ENCODE measurements around the gene ARG2. TPM values are rescaled to one million over a fixed set of nuclear protein-coding genes. Genes with fewer than 3 reads are reported as not detected.

Gene ARG2
- total RNA-seq, 1 donor from 2014 or later = 49.0 TPM

- DNase-seq = no peak
These were observed 21.8 kb downstream of the ARG2 start for GRCh38 chr14:67641480-67641879.

DNA sequence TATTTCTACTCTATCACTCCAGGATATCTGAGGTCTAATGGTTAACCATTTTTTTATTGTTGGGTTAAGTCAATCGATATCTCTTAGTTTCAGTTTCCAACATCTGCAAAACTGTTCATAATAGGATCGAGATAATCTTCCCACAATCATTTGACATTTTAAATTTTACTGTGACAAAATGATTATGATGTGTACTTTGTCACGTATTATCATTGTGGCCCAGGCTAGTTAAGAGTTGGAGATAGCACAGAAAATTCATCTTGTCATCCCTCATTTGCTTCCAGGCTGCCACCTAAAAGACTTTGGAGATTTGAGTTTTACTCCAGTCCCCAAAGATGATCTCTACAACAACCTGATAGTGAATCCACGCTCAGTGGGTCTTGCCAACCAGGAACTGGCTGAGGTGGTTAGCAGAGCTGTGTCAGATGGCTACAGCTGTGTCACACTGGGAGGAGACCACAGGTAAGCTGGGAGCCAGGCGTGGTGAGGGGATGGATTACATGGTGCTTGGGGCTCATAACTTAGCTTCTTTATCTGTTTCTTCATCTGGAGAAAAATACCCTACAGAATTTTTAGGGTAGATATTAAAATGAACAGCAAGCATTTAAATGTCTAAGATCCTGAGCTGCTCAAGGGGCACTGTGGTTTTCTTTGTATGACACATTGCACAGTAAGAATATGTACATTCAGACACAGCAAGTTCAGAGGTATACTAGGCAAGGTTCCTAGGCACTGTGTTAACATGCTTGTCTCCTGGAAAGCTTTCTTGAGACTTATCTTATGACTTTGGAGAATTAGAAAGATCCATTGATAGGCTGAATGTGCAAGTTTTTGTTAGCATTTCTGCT is 22.4 kb downstream of the ARG2 start:
- no peak for DNase-seq

GRCh38 chr14:67643713-67644112 is 24.0 kb downstream of the ARG2 start:
- no peak for DNase-seq

DNA sequence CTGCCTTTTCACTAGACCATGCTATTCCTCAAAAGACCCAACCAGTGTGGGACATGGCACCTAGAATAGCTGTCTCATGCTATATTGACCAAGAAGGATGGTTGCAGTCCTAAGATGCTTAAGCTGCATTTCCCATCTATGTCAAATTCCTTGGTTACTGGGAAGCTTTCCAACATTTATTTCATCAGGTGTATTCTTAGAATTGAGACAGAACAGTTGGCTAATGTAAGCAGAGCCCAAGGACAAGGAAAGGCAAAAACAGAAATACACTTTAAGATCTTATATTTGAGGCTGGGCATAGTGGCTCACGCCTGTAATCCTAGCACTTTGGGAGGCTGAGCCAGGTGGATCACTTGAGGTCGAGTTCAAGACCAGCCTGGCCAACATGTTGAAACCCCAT is 24.7 kb downstream of the ARG2 start:
- no peak for DNase-seq

DNA sequence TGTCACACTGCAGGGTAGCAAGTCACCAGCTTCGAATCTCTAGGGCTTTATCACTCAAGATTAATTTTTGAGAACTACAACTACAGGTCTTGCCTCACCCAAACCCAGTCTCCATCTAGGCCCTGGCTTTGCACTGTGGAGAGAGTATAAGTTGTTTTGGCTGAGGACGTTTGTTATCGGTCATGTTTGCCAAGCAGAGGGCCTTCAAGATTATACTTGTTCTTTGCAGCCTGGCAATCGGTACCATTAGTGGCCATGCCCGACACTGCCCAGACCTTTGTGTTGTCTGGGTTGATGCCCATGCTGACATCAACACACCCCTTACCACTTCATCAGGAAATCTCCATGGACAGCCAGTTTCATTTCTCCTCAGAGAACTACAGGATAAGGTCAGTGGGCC is 25.7 kb downstream of the ARG2 start:
- no peak for DNase-seq

- DNase-seq = no peak
These were observed 26.4 kb downstream of the ARG2 start for GRCh38 chr14:67646131-67646530.

DNA sequence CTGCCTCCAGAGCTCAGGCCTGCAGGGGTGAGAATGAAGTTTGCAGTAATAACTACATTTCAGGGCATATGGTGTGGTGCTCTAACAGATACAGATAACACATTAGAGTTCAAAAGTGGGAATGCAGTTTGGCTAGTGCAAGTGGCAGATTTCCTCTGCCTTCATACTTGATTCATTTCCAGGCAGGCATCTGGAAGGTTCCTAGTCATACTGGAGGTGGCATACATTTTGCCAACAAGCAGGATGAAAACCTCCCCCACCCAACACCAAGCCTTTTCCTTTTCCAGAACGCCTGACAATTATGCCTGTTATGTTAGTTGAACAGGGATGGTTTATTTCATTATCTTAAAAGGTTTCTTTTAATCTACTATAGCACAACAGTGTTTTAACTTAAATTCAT is 30.4 kb downstream of the ARG2 start:
- peak; percentile 15 for DNase-seq

GRCh38 chr14:67650694-67651093 is 31.0 kb downstream of the ARG2 start:
- DNase-seq = no peak

GRCh38 chr14:67652189-67652588 is 32.5 kb downstream of the ARG2 start:
- no peak for DNase-seq

GRCh38 chr14:67653651-67654280 is 34.0 kb downstream of the ARG2 start:
- DNase-seq = no peak

GRCh38 chr14:67663633-67664032 is 43.9 kb downstream of the ARG2 start:
- no peak for DNase-seq

- DNase-seq = no peak
These were observed 46.1 kb downstream of the ARG2 start for GRCh38 chr14:67665868-67666267.

DNA sequence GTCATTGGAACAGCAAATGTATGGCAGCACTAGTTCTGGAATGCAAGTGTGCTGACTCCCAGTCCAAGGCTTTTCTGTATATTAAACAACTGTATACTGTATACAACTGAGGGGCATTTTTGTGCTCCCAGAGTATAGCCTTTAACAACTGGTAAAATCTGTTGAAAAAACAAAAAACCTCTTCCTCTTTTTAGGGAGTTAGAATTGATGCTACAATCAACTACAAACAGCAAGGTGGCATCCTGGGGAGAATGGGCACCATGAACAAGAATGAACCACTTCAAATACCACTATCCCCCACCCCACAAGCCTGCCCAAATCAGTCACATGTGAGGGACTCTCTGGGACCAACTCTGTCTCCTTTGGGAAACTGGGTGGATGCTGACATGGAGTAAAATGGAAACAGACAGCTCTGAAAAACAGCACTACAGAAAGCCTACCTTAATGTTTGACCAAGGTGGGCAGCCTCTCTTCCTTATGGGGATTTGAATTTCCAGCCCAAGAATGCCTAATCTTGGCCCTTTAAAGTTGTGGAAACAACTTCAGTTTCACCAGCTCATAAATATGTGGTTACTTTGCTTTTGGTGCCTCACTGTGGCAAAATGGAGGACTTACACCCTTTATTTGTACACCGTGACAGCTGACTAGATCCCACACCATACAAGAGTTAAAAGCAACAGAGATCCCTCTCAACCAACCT is 47.2 kb downstream of the ARG2 start:
- DNase-seq = no peak

DNA sequence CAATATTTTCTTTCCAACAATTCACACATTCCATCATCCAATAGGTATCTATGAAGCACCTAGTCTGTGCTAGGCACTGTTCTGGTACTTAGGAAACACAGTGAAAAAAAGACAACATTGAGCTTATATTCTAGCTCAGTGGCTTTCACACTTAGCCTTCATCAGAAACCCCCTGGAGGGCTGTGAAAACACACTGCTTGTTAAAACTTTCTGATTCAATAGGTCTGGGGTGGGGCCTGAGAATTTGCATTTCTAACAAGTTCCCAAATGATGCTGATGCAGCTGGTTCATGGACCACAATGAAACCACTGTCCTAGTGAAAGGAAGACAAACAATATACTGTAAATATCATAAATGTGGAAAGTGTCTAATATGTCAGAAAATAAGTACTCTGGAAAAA is 48.8 kb downstream of the ARG2 start:
- DNase-seq = no peak

- DNase-seq = no peak
These were observed 53.7 kb downstream of the ARG2 start for GRCh38 chr14:67673451-67673850.

DNA sequence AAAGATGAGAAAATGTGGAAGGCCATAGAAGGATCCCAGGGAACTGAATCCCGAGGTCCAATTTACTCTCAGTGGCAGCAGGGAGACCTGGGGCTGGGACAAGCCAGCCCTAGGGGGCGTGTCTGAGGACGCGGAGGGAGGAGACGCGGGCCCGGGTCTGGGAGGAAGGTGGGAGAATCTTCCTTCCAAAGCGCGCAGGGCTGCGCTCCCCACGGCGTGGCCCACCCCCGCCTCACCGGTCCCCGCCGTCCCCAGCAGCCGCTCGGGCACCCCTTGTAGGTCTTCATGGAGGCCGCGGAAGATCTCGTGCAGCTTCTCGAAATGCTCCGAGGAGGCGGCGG is 54.4 kb downstream of the ARG2 start:
- DNase-seq = peak; percentile 71

GRCh38 chr14:67674480-67675218 is 54.9 kb downstream of the ARG2 start, which contains the start of gene VTI1B:
VTI1B (minus strand) TSS chr14:67674632; CDS start chr14:67674489, 143 bp downstream.
- peak; percentile 72 for DNase-seq

DNA sequence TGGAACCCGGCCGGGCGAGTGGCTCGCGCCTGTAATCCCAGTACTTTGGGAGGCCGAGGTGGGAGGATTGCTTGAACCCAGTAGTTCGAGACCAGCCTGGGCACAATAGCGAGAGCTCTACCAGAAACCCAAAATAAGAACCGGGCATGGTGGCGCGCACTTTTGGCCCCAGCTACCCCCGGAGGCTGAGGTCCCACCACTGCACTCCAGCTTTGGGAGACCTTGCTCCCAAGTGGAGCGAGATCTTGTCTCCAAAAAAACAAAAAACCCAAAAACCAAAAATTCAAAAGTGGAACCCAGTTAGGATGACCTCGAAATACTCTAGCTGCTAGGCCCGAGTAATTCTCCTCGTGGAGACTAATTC is 55.5 kb downstream of the ARG2 start:
- no peak for DNase-seq

DNA sequence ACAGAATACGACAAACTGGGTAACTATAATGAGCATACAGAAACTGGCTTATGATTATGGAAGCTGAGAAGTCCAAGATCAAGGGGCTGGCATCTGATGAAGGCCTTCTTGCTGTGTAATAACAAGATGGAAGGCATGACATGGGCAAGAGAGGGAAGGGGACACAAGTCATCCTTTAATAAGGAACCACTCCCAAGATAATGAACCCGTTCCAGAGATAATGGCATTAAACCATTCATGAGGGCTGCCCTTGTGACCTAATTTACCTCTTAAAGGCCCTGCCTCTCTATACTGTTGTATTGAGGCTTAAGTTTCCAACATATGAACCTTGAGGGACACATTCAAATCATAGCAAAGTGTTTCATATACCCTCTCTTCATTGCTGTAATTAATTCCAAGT is 59.3 kb downstream of the ARG2 start:
- DNase-seq = no peak

GRCh38 chr14:67680121-67680602 is 60.4 kb downstream of the ARG2 start:
- DNase-seq = no peak

GRCh38 chr14:67680941-67681340 is 61.2 kb downstream of the ARG2 start:
- no peak for DNase-seq

DNA sequence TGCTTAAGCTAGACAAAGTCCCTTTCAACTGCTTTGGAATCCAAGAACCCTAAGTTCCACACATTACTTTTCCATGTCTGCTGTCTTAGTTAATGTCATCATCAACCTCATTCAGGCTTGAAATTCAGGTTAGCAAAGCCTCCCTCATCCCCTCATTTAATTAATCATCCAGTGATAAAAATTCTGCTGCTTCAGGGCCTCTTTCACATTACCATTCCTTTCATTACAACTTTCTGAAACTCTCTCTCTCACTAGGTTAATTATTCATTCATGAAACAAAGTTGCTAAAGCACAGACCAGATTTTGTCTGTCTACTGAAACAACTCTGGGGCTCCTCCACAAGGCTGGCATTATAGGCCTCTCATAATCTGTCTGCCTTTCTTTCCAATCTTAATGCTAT is 64.1 kb downstream of the ARG2 start:
- DNase-seq = no peak

DNA sequence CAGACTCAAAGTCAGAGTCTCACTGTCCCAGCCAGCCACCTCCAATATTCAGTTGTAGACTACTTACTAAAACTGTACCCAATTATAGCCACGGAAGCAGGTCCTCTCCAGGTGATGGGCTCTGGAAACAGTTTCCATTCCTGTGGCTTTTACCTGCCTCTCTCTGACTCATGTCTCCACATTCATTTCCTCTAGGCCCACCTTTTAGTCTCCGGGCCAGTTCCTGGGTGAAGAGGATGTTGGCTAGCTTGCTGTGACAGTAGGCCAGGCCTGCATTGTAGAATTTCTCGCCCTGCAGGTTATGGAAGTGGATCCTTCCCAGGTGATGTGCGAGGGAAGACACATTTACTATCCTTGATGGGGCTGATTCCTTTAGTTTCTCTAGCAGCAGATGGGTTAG is 70.3 kb downstream of the ARG2 start:
- DNase-seq = no peak

Data from occipital lobe (tissue), 2 donors.